ENCODE data around the gene RUNX1.

RUNX1 gene

DNA sequence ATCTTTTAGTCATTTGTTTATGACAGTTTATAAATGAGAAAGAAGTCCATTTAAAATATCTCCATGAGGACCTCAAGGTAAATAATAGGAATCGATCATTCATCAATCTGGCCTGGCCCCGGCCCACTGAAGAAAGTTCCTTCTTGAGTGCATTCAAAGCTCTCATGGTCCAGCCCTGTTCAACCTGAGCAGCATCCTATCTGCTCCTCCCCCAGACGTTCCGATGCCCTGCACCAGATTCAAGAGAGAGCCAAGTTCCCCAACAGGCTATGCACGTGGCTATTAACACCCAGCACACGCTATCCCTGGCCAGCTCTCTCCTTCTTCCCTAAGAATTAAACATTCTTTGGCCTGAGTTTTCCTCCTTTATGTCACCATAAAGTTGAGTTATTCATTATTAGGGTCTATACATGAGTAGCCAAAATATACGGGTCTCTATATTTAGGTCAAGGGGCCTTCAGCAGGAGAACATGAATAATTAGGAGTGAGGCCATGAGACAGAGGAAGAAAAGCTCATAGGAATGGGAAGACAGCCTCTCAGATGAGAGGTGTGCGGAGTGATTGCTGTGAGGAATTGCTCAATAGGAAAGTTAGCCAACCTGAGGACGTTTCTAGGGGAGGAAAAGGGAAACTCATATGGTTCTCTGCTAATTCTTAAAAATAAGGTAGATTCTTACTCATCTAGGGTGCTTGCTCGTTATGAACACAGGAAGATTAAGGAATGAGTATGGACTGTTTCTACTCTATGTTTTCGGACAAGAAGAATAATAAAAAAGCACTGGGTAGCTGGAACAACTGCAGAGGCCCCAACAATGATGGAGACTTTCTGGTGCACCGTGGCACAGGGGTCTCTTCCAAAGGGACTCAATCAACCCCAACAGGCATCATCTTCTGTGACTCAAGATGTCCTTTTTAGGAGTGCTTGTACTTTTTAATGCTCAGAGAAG, 23.6 kb downstream of the RUNX1 start:
- peak; percentile 28 for DNase-seq (ENCODE audit: low spot score)
- Histone ChIP-seq H3K4me3 (no peak overlapping the region), H3K27ac (no peak overlapping the region)
- TF ChIP-seq, protein P1, sequence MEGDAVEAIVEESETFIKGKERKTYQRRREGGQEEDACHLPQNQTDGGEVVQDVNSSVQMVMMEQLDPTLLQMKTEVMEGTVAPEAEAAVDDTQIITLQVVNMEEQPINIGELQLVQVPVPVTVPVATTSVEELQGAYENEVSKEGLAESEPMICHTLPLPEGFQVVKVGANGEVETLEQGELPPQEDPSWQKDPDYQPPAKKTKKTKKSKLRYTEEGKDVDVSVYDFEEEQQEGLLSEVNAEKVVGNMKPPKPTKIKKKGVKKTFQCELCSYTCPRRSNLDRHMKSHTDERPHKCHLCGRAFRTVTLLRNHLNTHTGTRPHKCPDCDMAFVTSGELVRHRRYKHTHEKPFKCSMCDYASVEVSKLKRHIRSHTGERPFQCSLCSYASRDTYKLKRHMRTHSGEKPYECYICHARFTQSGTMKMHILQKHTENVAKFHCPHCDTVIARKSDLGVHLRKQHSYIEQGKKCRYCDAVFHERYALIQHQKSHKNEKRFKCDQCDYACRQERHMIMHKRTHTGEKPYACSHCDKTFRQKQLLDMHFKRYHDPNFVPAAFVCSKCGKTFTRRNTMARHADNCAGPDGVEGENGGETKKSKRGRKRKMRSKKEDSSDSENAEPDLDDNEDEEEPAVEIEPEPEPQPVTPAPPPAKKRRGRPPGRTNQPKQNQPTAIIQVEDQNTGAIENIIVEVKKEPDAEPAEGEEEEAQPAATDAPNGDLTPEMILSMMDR (IDR thresholded peaks at IDR 0.05), result no peak

DNA sequence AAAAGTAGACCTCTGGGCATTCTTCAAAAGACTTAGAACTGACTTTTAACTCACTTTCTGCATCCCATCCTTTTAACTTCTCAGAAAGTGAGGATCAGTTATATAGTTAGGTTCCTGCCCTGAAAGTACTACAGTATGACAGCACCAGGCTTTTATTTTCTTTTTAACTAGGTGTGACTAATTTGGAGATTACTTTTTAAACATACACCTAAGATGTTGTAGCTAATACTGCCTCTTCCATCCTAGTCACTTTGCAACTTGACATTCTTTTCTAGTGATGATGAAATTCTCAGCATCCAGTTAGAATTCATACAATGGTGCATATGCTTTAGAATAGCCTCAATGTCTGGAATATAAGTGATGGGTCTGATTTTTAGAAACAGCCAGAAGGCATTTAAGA, 24.6 kb downstream of the RUNX1 start:
- Histone ChIP-seq H3K27ac (no peak overlapping the region), H3K4me3 (no peak overlapping the region)
- DNase-seq (ENCODE audit: low spot score), result no peak
- TF ChIP-seq, protein P1 (IDR thresholded peaks at IDR 0.05), result no peak

DNA sequence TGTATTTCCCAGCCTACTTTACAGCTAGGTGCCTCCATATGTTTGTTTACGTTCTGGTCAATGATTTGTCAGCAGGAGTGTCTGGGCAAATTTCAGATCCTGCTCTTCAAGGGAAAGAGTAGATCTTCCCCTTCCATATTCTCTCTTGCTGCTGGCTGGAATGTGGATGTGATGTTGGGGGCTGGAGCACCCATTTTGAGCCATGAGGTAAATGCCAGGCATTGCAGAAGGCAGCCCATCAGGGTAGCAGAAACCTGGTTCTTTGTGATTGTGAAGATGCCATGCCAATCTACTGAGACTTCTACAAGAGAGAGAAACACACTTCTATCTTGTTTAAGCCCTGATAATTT, 25.1 kb downstream of the RUNX1 start:
- H3K27ac ChIP-seq, result no peak overlapping the region
- H3K4me3 ChIP-seq, result no peak overlapping the region
- no peak for DNase-seq (ENCODE audit: low spot score)
- TF ChIP-seq, protein P1 (IDR thresholded peaks at IDR 0.05), result no peak

DNA sequence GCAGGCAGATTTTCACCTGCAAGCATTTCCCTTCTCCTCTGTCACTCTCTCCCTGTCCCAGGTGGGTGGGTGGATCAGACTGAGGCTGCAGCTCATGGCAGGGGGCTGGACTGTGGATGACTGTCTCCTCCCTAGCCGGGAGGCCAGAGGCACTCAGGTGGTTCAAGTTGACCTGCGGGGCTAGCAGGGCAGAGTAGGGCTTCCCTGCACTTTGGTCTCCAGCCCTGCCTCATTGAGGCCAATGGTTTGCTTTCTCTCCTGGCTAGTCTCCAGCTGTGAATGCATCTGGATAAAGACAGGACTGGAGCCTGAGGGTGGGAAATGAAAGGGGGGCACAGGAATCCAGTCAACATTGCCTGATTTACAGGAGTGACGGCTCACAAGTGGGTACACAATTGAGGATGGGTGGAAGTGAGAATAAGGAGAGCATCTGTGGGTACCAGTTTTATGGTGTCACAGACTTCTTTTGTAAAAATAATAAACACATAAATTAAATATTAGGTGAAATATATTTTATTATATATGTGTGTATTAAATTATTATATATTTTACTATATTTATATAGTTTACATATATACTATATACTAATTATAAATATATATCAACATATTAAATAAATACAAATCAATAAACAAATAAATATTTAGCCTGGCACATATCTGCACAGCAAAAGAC, 25.6 kb downstream of the RUNX1 start:
- H3K4me3 ChIP-seq, result no peak overlapping the region
- no peak overlapping the region for H3K27ac ChIP-seq
- TF ChIP-seq, protein P1 (IDR thresholded peaks at IDR 0.05), result no peak
- peak; percentile 71 for DNase-seq (ENCODE audit: low spot score)

DNA sequence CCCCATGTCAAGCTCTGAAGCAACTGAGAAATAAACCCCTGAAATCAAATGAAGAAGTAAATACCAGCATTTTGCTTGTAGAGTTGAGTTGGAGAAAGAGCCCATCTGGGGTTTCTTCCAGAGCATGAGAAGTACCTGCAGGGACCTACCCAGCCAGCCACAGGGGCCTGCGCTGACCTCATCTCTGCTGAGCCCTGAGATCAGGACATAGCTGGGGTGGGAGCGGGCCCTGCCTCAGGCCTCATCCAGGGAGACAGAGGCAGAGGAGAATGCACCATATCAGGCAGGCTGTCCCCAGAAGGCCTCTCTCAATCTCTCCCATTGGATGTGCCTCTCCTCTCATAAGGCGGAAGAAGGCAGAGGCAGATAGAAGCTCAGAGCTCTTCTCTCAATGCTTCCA, 27.6 kb downstream of the RUNX1 start:
- peak; percentile 52 for DNase-seq (ENCODE audit: low spot score)
- Histone ChIP-seq H3K4me3 (no peak overlapping the region), H3K27ac (no peak overlapping the region)
- TF ChIP-seq, protein P1 (IDR thresholded peaks at IDR 0.05), result no peak

DNA sequence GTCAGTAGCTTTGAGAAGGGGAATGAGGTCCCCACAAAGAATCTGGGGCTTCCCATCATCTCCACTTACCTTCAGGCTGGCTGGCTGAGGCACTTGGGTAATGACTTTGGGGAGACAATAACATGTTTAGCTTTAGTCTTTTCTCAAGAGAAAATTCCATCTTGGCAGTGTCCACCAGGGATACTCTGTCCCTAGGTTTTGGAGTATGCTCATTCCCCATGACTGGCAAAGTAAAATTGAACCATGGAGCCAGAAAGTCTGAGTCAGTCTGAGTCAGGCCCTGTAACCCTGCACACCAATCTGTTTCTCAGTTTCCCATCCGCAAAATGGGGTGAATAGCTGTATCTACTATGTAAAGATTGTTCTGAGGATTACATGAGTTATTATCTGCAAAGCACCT, 28.2 kb downstream of the RUNX1 start:
- Histone ChIP-seq H3K27ac (no peak overlapping the region), H3K4me3 (no peak overlapping the region)
- TF ChIP-seq, protein P1 (IDR thresholded peaks at IDR 0.05), result no peak
- DNase-seq (ENCODE audit: low spot score), result peak; percentile 14
